HG03432 (cell line): Measurements from ENCODE around the gene SYNE2.
"Not testable (repeated sequence)": the region's sequence is repeated elsewhere in the genome, so short reads cannot be mapped to it uniquely, and the experiment has no call there.

ENCODE experiments used
- ATAC-seq: cut with Tn5 transposase; IDR thresholded peaks from one replicate; pipeline ENCODE4 v1.9.1; 2021; ENCODE audit warnings: mild to moderate bottlenecking, moderate library complexity; ENCODE audit not compliant: unreplicated experiment

Gene SYNE2, protein sequence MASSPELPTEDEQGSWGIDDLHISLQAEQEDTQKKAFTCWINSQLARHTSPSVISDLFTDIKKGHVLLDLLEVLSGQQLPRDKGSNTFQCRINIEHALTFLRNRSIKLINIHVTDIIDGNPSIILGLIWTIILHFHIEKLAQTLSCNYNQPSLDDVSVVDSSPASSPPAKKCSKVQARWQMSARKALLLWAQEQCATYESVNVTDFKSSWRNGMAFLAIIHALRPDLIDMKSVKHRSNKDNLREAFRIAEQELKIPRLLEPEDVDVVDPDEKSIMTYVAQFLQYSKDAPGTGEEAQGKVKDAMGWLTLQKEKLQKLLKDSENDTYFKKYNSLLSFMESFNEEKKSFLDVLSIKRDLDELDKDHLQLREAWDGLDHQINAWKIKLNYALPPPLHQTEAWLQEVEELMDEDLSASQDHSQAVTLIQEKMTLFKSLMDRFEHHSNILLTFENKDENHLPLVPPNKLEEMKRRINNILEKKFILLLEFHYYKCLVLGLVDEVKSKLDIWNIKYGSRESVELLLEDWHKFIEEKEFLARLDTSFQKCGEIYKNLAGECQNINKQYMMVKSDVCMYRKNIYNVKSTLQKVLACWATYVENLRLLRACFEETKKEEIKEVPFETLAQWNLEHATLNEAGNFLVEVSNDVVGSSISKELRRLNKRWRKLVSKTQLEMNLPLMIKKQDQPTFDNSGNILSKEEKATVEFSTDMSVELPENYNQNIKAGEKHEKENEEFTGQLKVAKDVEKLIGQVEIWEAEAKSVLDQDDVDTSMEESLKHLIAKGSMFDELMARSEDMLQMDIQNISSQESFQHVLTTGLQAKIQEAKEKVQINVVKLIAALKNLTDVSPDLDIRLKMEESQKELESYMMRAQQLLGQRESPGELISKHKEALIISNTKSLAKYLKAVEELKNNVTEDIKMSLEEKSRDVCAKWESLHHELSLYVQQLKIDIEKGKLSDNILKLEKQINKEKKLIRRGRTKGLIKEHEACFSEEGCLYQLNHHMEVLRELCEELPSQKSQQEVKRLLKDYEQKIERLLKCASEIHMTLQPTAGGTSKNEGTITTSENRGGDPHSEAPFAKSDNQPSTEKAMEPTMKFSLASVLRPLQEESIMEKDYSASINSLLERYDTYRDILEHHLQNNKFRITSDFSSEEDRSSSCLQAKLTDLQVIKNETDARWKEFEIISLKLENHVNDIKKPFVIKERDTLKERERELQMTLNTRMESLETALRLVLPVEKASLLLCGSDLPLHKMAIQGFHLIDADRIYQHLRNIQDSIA (N-terminal part only)

GRCh38 chr14:63852817-63853731 lies at the start of gene SYNE2:
SYNE2 (plus strand) TSS chr14:63853004; CDS start chr14:63909149, 56,145 bp downstream.
- peak; percentile 86 for ATAC-seq

DNA sequence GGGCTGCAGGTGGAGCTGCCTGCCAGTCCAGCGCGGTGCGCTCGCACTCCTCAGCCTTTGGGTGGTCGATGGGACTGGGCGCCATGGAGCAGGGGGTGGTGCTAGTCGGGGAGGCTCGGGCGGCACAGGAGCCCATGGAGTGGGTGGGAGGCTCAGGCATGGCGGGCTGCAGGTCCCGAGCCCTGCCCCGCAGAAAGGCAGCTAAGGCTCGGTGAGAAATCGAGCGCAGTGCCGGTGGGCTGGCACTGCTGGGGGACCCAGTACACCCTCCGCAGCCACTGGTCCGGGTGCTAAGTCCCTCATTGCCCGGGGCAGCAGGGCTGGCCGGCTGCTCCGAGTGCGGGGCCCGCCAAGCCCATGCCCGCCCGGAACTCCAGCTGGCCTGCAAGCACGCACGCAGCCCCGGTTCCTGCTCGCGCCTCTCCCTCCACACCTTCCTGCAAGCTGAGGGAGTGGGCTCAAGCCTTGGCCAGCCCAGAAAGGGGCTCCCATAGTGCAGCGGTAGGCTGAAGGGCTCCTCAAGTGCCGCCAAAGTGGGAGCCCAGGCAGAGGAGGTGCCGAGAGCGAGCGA lies 49.5 kb upstream of the SYNE2 start:
- ATAC-seq: not testable (repeated sequence)

DNA sequence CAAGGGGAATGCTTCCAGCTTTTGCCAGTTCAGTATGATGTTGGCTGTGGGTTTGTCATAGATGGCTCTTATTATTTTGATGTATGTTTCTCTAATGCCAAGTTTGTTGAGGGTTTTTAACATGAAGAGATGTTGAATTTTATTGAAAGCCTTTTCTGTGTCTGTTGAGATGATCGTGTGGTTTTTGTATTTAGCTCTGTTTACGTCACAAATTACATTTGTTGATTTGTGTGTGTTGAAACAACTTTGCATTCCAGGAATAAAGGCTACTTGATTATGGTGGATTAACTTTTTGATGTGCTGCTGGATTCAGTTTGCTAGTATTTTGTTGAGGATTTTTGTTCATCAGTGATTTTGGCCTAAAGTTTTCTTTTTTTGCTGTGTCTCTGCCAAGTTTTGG lies 46.7 kb upstream of the SYNE2 start:
- ATAC-seq: not testable (repeated sequence)

DNA sequence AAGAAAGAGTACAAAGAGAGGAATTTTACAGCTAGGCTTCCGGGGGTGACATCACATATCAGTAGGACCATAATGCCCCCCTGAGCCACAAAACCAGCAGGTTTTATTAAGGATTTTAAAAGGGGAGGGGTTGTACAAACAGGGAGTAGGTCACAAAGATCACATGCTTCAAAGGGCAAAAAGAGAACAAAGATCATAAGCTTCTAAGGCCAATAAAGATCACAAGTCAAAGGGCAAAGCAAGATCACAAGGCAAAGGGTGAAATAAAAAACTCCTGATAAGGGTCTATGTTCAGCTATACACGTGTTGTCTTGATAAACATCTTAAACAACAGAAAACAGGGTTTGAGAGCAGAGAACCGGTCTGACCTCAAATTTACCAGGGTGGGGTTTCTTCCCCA lies 41.1 kb upstream of the SYNE2 start:
- ATAC-seq: not testable (repeated sequence)

DNA sequence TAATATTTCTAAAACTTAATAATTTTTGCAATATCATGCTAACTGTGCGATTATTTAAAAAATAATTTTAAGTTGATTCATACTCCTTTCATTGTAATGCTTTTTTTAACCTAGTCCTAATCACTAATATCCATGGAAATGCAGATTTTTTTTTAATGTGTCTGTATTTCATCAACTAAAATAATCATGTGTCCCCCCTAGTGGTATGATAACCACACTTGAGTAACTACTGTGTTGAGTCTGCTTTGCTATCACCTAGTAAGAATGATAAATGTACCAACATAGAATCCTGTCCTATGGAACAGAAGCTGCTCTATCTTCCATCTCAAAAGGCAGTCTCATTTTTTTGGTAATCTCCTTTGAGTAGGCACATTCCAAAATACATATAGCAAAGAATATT lies 19.1 kb upstream of the SYNE2 start:
- no peak for ATAC-seq

DNA sequence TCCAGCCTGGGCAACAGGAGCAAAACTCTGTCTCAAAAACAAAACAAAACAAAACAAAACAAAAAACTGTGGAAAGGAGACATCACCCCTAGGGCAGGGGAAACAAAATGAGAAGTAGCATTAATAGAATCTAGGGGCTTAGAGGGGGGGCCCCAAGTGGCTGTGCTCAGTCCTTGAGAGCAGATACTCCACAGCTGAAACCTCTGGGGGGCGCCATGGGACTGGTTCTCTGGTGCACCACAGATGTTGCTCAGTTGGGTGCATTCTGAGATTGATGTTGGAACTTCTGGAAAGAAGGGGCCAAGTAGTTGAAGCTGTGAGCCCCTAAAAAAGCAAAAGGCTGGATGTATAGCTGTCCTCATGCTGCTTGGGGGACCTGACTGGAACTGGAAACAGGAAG lies 11.8 kb upstream of the SYNE2 start:
- ATAC-seq: no peak

DNA sequence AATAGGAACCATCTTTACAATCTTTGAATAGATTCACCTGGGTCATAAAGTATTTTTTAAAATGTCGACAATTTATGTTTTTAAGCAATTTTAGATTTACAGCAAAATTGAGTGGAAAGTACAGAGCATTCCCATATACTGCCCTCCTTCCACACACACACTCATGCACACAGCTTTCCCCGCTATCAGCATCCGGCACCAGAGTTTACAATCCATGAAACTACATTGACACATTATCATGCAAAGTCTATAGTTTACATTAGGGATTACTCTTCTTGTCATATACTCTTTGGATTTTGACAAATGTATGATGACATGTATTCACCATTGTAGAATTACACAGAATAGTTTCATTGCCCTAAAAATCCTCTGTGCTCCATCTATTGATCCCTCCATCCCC lies 9.0 kb upstream of the SYNE2 start:
- no peak for ATAC-seq

DNA sequence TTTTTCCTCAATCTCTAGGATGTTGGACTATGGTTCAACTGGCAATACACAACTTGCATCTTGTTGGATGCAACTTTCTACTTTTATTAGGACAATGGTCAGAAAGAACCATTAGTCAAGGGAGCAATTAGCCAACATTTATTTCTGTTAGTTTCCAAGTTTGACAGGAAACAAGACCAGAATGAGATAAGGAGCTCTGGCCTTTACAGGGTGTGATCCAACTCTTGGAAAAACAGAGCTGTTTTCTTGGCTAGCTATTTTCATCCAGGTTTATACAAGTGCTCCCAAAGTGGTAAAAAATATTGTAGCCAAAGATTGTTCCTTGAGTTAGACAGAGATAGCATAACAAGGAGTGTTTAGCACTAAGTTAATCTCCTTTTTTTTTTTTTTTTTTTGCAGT lies 3.9 kb upstream of the SYNE2 start:
- ATAC-seq: no peak

DNA sequence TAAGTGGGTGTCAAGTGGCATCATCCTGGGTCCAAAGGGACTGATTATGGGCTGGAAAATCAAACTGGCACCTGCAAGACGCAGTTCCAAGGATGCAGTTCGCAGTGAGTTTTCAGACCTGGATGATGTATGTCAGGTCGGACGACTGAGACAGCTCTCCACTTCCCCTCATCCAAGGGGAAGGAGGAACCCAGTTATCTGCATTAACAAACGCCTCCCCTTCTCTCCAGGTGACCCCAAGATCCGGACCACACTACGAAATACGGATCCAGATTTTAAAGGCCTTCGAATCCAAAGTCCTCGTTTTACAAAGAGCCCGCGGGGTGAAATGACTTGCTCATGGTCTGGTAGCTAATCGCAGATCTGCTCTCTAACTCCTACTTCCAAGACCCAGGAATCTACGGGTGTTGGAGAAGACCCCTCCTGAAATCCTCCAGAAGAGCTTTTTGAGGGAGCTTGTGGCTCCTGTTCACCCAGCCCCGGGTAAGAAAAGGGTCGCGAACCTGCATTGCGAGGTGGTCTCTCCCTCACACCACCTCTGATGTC lies 460 bp upstream of the SYNE2 start:
- ATAC-seq: peak; percentile 2

- peak; percentile 32 for ATAC-seq
Measured at GRCh38 chr14:63853831-63854293, 1.1 kb downstream of the SYNE2 start.

DNA sequence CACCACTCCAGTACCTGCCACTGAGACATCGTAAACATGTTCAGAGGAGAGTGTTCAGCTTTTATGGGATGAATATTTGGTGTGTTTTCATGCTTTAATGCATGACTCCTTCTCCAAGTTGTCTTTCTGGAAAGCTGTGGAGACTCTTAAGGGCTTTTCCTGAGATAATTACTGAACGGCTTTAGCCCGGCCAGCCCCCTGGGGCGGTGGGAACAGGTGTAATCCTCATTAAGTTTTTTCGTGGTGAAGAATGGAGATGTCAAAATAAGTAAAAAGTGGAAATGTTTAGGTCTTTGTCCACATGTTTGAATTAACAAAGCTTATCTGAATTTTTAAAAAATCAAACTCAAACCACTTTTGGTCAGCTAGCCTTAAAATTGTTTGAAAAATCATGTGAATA lies 1.5 kb downstream of the SYNE2 start:
- ATAC-seq: no peak

DNA sequence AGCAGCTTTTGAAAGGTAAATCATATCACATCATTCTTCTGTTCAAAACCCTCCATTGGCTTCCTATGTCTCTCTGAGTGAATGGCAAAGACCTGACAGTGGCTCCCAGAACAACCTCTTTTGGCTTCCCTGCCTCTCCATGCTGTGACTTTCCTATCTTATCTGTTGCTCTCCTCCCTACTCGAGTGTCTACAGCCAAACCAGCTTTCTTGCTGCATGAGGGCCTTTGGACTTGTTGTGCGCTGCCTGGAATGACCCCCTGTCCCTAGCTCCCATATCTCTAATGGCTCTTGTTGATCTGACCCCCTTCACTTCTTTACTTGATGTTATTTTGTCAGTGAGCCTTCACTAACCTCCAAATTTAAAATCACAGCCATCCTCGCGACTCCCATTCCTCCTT lies 2.5 kb downstream of the SYNE2 start:
- no peak for ATAC-seq

- no peak for ATAC-seq
Measured at GRCh38 chr14:63857466-63858030, 4.7 kb downstream of the SYNE2 start.

DNA sequence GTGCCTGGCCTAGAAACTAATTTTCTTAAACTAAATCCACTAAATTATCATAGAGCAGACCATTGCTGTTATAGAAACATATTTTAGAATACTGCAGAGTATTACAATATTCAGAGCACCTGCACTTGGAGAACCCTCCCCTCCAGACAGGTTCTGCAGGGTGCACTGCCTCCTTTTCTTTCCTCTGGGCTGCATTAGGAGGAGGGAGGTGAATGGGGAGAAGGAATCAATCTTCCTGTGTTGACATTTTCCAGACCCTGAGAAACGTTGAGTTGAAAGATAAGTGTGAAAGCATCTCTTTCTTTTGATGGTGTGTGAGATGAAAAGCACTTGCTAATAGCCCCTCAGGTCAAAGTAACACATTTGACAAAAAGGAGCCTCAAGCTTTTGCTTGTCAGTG lies 7.3 kb downstream of the SYNE2 start:
- ATAC-seq: no peak

- ATAC-seq: no peak
Measured at GRCh38 chr14:63862163-63862562, 9.4 kb downstream of the SYNE2 start.

- no peak for ATAC-seq
Measured at GRCh38 chr14:63863004-63863403, 10.2 kb downstream of the SYNE2 start.

- peak; percentile 35 for ATAC-seq
Measured at GRCh38 chr14:63864775-63865174, 12.0 kb downstream of the SYNE2 start.

GRCh38 chr14:63867933-63868921 lies 15.4 kb downstream of the SYNE2 start:
- peak; percentile 20 for ATAC-seq
